KBM-7 (cell line): ENCODE results near the gene BEGAIN.
A peak's percentile ranks its signal among the peaks of the same experiment; 100 is the strongest.

Experiments used
- DNase-seq: peaks from one replicate; pipeline ENCODE4 v3.0.0-alpha.2; 2015
- in situ Hi-C: fragments of 300-500 bp; cut with MboI; formaldehyde crosslinking; loops from 2 replicates; pipeline ENCODE4 v1.14.3; 2020; ENCODE audit warnings: low sequenced_read_pairs, low pct_unique_long_range_greater_than_20kb, mixed read lengths

Gene BEGAIN, protein sequence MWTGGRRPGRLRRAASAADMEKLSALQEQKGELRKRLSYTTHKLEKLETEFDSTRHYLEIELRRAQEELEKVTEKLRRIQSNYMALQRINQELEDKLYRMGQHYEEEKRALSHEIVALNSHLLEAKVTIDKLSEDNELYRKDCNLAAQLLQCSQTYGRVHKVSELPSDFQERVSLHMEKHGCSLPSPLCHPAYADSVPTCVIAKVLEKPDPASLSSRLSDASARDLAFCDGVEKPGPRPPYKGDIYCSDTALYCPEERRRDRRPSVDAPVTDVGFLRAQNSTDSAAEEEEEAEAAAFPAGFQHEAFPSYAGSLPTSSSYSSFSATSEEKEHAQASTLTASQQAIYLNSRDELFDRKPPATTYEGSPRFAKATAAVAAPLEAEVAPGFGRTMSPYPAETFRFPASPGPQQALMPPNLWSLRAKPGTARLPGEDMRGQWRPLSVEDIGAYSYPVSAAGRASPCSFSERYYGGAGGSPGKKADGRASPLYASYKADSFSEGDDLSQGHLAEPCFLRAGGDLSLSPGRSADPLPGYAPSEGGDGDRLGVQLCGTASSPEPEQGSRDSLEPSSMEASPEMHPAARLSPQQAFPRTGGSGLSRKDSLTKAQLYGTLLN

GRCh38 chr14:100587086-100587762, at the start of gene BEGAIN:
BEGAIN (minus strand) TSS chr14:100587417; CDS start chr14:100587290, 127 bp downstream.
- DNase-seq, result no peak
- in situ Hi-C loops, result no loop called here

DNA sequence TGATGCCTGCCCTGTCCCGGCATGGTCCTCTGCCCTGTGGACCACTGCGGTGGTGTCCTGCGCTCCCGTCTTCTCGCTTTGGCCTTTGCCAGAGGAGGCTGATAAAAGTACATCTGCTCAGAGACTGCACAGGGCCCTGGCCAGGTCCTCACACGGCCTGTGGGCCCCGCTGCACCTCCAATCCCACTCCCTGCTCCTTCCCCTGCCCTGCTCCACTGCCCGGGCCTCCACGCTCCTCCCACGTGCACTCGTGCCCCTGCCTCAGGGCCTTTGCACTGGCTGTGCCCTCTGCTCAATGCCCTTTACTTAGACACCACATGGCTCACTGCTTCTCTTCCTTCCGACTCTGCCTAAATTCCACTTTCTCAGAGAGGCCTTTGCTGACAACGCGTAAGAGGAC, 49.3 kb upstream of the BEGAIN start:
- in situ Hi-C loops, result loop anchor here (25.0 kb wide), 1 partner anchor 249 kb away; the partner anchor contains the start of gene WDR25

DNA sequence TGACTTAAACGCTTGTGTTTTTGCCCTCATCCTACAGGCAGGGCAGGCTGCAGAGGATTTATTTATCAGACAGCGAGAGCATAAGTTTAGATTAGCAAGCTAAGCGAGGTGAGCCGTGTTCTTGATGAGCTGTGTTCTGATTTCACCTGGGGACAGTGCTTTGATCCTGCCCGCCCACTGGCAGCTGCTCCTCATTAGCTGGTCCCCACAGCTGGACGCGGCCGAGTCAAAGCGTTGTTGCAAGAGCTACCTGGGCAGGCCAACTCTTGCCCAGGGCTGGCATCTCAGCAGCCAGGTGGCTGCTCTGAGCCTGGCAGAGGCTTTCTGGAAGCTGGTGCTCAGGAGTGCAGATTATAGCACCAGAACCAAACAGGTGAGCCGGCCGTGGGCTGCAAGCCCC, 46.8 kb upstream of the BEGAIN start:
- in situ Hi-C loops, result loop anchor here (25.0 kb wide), 1 partner anchor 247 kb away; the partner anchor contains the start of gene WDR25
- no peak for DNase-seq

More for the DNA sequence above, 49.3 kb upstream of the BEGAIN start:
- no peak for DNase-seq

DNA sequence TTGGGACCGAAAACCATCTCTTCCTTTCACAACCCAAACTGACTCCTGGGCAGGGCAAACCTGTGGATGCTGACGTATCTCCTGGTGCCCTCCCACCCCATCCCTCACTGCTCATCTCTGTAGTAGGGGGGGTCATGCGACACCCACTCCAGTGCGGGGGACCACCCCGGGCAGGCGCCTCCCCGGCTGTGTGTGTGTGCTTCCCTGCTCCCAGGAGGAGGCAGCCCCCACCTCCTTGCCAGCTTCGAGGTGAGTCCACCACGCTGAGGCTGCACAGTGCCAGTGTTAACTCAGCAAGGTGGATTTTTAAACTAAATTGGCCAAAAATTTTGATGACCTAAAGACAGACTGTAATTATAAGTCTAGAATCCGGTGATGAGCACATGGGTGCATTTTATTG, 46.2 kb upstream of the BEGAIN start:
- DNase-seq, result no peak
- in situ Hi-C loops, result loop anchor here (25.0 kb wide), 1 partner anchor 246 kb away; the partner anchor contains the start of gene WDR25

GRCh38 chr14:100629696-100630095, 42.5 kb upstream of the BEGAIN start:
- DNase-seq, result no peak
- in situ Hi-C loops, result loop anchor here (25.0 kb wide), 1 partner anchor 242 kb away; the partner anchor contains the start of gene WDR25

GRCh38 chr14:100629098-100629497, 41.9 kb upstream of the BEGAIN start:
- no peak for DNase-seq
- in situ Hi-C loops, result loop anchor here (25.0 kb wide), 1 partner anchor 242 kb away; the partner anchor contains the start of gene WDR25

DNA sequence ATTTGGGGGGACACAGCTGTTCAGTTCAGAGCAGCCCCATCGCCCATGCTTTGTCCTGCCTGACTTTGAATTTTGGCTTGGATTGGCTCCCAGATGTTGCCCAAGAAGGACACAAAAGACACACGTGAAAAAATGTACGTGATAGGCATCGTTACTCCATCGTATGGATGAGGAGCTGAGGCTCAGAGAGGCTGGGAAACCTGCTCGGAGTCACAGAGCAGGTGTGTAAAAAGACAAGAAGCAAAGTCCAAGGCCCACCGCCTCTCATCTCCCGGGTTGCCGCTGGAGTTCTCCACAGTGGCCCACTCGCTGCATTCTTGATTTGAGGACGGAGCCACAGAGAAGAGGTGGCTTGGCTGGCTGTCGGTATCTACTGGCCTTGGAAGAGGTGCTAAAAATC, 41.0 kb upstream of the BEGAIN start:
- no peak for DNase-seq
- in situ Hi-C loops, result loop anchor here (25.0 kb wide), 1 partner anchor 241 kb away; the partner anchor contains the start of gene WDR25

DNA sequence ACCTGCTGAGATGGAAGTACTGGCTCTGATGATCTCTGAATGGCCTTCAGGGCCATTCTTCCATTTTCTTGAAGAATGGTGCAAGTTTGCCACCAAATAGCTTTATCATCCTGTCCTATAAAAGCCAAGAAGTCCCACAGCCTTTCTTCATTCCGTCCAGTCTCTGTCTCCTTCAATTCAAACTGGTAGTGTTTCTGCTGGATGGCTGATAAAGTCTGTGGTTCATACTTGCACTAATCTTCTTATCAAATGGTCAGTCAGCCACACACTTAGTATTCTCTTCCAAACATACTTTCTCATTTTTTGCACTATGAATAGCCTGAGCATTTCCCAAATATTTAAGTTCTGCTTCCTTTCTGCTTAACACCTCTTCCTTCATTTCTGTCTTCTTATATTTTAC, 39.4 kb upstream of the BEGAIN start:
- in situ Hi-C loops, result loop anchor here (25.0 kb wide), 1 partner anchor 239 kb away; the partner anchor contains the start of gene WDR25
- no peak for DNase-seq

DNA sequence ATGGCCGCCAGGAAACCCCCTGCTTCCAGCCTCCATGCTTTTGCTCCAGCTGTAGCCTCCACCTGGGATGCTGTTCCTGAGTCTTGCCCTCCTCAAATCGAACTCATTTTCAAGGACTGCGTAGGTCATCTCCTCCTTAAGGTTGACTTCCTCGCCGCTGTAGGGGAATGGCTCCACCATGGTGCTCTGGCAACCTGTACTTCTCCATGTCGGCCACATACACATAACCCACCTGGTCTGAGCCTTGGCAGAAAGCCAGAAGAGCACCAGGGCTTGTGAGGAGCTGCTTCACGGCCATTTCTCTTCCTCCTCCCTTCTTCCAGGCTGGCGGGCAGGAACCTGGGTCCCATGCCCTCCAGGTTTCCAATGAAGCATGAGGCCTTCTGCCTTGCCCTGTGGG, 36.7 kb upstream of the BEGAIN start:
- in situ Hi-C loops, result no loop called here
- DNase-seq, result no peak

- no peak for DNase-seq
- in situ Hi-C loops, result no loop called here
Observed at GRCh38 chr14:100623557-100623956, 36.3 kb upstream of the BEGAIN start.

DNA sequence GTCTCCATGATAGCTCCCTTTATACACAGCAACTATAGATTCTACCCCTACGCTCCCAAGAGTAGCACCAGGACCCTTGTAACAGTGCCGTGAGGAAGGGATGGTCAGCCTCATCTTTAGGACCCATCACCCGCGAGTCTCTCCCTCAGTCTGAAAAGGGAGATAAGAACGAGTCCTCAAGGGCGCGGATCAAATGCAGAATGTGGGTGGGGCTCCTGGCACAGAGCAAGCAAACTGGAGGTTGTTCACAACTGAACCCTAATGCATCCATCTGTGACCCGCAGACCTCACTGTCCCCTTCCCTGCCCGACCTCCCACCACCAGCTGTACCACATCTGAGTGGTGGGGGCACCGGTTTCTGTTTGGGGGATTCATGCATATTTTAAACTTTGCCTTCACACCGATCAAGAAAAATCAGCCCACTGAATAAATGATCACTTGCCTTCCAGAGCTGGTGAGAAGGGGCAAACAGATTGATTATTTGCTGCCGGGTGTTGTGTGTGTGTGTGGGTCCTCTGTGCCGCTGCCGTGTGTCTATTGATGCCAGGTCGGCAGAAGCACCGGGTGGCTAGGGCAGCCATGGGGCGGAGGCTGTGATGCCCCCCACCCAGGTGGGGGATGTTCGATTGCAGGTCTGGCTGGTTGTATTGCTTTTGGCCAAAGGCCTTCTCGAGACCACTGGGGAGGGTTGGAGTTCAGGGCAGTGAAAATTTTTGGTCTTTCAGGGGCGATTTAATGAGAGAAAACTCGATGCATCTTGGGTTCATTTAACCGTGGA, 35.7 kb upstream of the BEGAIN start:
- no peak for DNase-seq
- in situ Hi-C loops, result no loop called here

GRCh38 chr14:100622224-100622623, 35.0 kb upstream of the BEGAIN start:
- peak; percentile 49 for DNase-seq
- in situ Hi-C loops, result no loop called here

GRCh38 chr14:100621806-100622205, 34.6 kb upstream of the BEGAIN start:
- DNase-seq, result peak; percentile 42
- in situ Hi-C loops, result no loop called here

- no peak for DNase-seq
- in situ Hi-C loops, result no loop called here
Observed at GRCh38 chr14:100620255-100621100, 33.3 kb upstream of the BEGAIN start.

GRCh38 chr14:100619396-100620254, 32.4 kb upstream of the BEGAIN start:
- no peak for DNase-seq
- in situ Hi-C loops, result no loop called here

DNA sequence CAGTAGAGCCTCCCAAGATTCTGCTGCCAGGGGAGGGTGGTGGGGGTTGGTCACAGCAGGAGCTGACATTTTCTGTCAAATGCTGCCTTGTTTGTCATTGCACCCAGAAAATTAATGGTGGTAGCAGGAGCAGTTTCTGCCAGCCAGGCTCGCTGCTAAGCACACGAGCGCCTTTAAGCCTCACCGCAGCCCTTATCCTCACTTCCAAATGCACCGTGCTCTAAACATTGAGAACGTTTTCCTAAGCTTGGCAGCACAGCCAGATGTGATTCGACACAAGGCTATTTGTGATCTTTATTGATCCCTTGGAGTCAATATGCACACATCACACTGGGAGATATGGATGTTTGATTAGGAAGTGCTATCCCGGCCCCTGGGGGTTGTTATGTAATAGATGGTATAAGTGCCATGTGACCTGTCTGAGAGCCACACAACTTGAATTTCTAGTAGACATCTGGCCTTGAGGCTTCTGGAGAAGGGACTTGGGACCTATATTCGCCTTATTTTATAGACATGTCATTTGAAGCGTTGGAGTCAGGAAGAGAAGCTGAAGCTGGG, 31.6 kb upstream of the BEGAIN start:
- no peak for DNase-seq
- in situ Hi-C loops, result no loop called here

DNA sequence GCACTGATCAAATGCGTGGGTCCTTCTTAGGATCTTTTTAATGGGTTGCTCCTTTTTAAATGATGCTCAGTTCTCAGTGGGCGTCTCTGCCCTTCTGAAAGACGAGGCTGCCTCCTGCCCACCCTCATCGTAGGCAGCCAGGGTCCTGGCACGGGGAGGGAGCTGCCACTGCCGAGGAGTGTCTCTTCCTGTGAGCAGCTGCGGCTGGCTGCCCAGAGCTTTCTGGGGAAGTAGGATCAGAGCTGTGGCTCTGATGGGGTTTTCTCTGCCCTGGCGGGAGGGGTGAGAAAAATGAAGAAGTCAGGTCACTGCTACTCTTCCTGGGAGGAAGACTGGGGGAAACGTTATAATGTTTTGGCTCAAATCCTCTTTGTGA, 31.1 kb upstream of the BEGAIN start:
- in situ Hi-C loops, result no loop called here
- peak; percentile 71 for DNase-seq
